ENCODE measurements around the gene ZNF550.

DNA sequence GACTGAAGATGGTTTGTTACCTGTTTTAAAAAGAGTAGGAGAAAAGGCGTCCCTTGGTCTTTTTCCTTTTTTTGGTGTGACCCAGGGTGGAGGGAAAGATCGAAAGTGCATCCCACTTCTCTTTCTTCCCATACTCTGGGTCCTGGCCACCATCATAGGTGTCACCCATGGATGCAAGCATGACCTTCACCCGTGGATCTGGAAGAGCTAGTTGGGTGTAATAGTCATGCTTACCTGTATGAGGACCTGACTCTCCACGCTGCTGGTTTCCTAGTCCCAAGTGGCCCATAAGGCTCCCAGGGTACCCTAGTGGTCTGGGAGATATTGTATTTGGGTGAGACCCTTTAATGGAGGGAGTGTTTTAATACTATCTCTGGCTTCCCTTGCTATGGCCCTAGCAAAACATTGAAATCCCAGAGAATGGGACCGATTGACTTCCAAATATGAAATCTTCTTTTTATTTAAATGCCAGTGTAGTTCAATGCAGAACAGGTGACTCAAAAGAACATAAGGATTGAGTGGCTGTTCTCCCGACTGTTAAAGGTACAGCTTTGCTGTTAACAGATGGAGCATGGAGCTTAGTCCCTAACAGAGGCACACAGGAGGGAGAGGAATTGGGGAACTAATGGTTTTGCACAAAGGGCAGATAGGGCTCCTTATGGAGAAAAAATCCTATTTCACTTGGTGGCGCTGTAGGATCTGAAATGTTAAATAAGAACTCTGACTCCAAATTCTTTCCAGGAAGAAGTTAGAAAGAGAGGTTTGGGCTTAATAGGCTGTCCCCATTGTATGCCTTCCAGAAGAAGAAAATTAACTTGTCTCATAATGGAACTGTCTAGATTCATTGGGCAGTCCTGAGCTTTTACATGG is 7.0 kb upstream of the ZNF550 start:
- TF ChIP-seq CTCF (IDR thresholded peaks at IDR 0.05): no peak
- TF ChIP-seq NR3C1 (IDR thresholded peaks at IDR 0.05): no peak
- no peak for TF ChIP-seq POLR2A (IDR thresholded peaks at IDR 0.05; ENCODE audit: low read length)

Data from A549 (cell line).